ENCODE measurements around the gene AUTS2.

DNA sequence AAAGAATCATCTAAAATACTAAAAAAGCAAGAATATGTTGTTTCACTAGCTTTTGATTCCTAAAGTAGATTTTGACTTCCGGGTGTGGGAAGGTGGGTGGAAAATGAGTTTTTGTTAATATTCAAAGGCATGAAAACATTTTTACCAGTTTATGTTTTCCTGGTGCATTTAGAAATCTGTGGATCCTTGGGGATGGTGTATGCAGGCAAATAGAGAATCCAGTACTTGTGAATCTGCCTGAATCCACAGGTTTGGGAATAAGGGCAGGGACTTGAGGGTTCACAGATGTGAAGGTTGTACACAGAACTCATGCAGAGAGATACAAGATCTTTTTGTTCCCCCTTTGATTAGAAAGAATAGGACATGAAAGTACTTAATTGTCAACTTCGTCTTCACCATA lies 22.4 kb downstream of the AUTS2 start:
- TF ChIP-seq CTCF (IDR thresholded peaks at IDR 0.05) (no peak), POLR2A (IDR thresholded peaks at IDR 0.05) (no peak)

All from thyroid gland (tissue), 4 donors.